ENCODE measurements around the gene CFAP43.

The CFAP43 gene

GRCh38 chr10:104231784-104232612, at the start of gene CFAP43:
Gene CFAP43 (minus strand): TSS chr10:104232364. CDS start chr10:104232246, 118 bp downstream.
- DNase-seq = peak; percentile 93 to 99

GRCh38 chr10:104281694-104282093, 49.5 kb upstream of the CFAP43 start:
- no peak for DNase-seq

- no peak for DNase-seq
Observed at GRCh38 chr10:104279550-104280259, 47.5 kb upstream of the CFAP43 start.

- no peak for DNase-seq
Observed at GRCh38 chr10:104277785-104278184, 45.6 kb upstream of the CFAP43 start.

GRCh38 chr10:104276192-104276591, 44.0 kb upstream of the CFAP43 start:
- DNase-seq = no peak

- DNase-seq = peak in 1 of 2 donors; percentile 38
Observed at GRCh38 chr10:104274762-104275721, 42.9 kb upstream of the CFAP43 start.

GRCh38 chr10:104273899-104274575, 41.9 kb upstream of the CFAP43 start:
- DNase-seq = no peak

GRCh38 chr10:104273286-104273685, 41.1 kb upstream of the CFAP43 start:
- DNase-seq = no peak

GRCh38 chr10:104268713-104269645, 36.8 kb upstream of the CFAP43 start, which contains the start of gene GSTO2:
Gene GSTO2 (plus strand): TSS chr10:104269184. CDS start chr10:104274916, 5,732 bp downstream.
- DNase-seq = peak; percentile 94

GRCh38 chr10:104268405-104268712, 36.2 kb upstream of the CFAP43 start:
- no peak for DNase-seq

- no peak for DNase-seq
Observed at GRCh38 chr10:104267721-104268404, 35.7 kb upstream of the CFAP43 start.

- no peak for DNase-seq
Observed at GRCh38 chr10:104264783-104265182, 32.6 kb upstream of the CFAP43 start.

GRCh38 chr10:104262055-104262454, 29.9 kb upstream of the CFAP43 start:
- no peak for DNase-seq

- DNase-seq = peak; percentile 65 to 66
Observed at GRCh38 chr10:104260775-104261115, 28.6 kb upstream of the CFAP43 start.

- DNase-seq = no peak
Observed at GRCh38 chr10:104259999-104260774, 28.0 kb upstream of the CFAP43 start.

GRCh38 chr10:104259456-104259855, 27.3 kb upstream of the CFAP43 start:
- no peak for DNase-seq

GRCh38 chr10:104258209-104258608, 26.0 kb upstream of the CFAP43 start:
- no peak for DNase-seq

GRCh38 chr10:104257235-104257634, 25.1 kb upstream of the CFAP43 start:
- no peak for DNase-seq

- DNase-seq = peak; percentile 37 to 39
Observed at GRCh38 chr10:104256335-104256961, 24.3 kb upstream of the CFAP43 start.

All from inflammatory macrophage treated with lipopolysaccharide for 1 hour (primary cell).